Nephron (organoid): Measurements from ENCODE around the gene ALOXE3.

Experiments used
- H3K27ac Mint-ChIP-seq, 3 experiments: 2 replicates each; pipeline ENCODE4 v1.8.0; 2020; ENCODE audit warnings: mixed read lengths in 3 of 3, mild to moderate bottlenecking in 2 of 3, moderate library complexity in 1 of 3
- H3K27me3 Mint-ChIP-seq: 2 replicates; pipeline ENCODE4 v1.8.0; 2021; ENCODE audit warnings: low read depth, mild to moderate bottlenecking, moderate library complexity, mixed read lengths
- H3K36me3 Mint-ChIP-seq: 2 replicates; pipeline ENCODE4 v1.8.0; 2020; ENCODE audit warnings: low read depth, mixed read lengths
- H3K4me1 Mint-ChIP-seq: 2 replicates; pipeline ENCODE4 v1.8.0; 2020; ENCODE audit warnings: mixed read lengths
- H3K4me3 Mint-ChIP-seq, 3 experiments: 2 replicates each; pipeline ENCODE4 v1.8.0; 2020; ENCODE audit warnings: mild to moderate bottlenecking in 3 of 3, mixed read lengths in 3 of 3, moderate library complexity in 2 of 3
- H3K9me3 Mint-ChIP-seq: 2 replicates; pipeline ENCODE4 v1.8.0; 2020; ENCODE audit warnings: mixed read lengths
- CTCF ChIP-seq, 3 experiments: fragments of 200-600 bp; sonication (generic); IDR thresholded peaks; one replicate each; pipeline ENCODE4 v1.5.0; 2021; ENCODE audit warnings: antibody characterized with exemption in 3 of 3; ENCODE audit not compliant: unreplicated experiment in 3 of 3

Gene ALOXE3

DNA sequence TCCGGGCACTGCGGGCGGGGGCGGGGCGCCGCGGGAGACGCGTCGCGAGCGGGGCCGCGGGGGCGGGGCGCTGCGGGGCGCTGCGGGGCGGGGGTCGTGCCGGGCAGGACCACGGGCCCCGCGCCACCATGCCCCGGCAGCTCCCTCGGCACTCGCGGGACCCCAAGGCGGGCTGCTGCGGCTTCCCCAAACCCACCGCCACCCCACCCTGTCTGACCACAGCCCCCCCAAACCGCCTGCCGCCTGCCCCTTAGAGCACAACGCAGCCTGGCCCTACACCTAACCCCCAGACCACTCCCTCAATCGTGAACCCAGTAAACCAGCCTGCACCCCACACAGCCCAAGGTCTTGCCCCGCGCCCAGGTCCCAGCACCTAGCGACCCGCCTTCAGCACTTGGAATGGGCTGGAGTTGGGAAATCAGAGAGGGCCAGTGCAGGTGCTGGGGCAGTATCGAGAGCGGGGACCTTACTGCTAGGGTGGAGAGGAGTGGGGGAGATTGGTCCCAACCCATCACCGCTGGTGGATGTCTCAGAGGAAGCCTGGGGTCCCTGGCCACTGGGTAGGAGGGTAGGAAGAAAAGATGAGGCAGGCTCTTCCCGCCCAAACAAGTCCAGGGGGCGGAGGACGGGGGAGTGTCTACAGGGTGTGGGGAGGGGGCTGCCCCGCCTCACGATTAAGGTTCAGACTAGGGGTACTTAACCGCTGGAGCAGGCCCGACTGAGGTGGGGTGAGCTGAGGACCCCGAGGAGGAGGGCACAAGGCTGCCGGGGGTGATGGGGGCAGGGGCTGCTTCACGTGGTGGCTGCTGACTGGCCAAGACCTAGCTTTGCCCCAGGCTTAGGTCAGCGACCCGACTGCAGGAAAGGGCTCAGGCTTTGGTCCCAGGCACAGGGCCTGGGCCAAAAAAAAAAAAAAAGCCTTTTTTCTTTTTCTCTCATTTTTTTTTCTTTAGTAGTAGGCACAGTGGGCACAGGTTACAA is 45.0 kb upstream of the ALOXE3 start:
- Mint-ChIP-seq H3K27me3 (no peaks in the 10 kb centered on the region), H3K4me1 (peaks cover 47% of the 10 kb centered on the region), H3K27ac (peak overlapping the region; percentile 92 to 99 (median 95)), H3K4me3 (peak overlapping the region; percentile 90 to 97 (median 96)), H3K9me3 (no peaks in the 10 kb centered on the region), H3K36me3 (peaks cover 21% of the 10 kb centered on the region)
- no peak for TF ChIP-seq CTCF (IDR thresholded peaks at IDR 0.05; ENCODE audit: unreplicated experiment in 3 of 3)

DNA sequence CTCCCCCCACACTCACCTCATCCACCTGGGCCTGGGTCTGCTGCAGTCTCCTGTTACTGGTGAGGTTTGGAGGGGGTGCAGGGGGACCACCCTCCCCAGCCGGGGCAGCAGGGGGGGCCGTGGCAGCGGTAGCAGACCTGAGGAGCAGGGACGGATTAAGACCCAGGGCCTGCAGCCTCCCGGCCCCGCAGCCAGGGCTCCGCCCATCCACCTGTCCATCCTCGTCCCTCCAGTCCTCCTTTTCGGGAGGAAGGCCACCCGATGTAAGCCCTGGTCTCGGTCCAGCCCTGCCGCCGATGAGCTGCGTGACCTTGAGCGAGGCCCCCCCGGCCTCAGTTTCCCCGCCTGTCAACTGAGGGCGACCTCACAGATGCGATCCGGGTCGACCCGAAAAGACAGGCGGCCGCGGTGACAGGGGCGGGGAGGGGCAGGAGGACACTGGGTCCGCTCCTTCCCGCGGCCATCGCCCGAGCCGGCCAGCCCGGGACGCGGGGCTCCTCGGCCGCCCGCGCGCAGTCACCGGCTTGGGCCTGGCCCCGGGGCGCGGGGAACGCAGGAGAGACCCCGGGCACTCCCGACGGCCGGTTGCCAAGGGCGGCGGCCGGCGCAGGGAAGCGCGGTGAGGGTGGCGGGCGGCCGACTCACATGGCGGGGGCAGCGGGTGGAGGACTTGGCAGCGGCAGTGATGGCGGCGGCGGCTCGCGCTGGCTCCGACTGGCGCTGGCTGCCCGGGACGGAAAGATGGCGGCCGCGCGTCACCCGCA is 44.1 kb upstream of the ALOXE3 start, which contains the start of gene VAMP2:
TSS of gene VAMP2 (minus strand) at position 716 of the 764 bp plus-strand sequence. CDS start at position 647, 69 bp downstream.
- TF ChIP-seq CTCF (IDR thresholded peaks at IDR 0.05; ENCODE audit: unreplicated experiment in 3 of 3), result no peak
- H3K27me3 Mint-ChIP-seq, result no peaks in the 10 kb centered on the region
- H3K27ac Mint-ChIP-seq, result peak within 1 kb of the TSS; percentile 92 to 99 (median 95)
- no peaks in the 10 kb centered on the region for H3K9me3 Mint-ChIP-seq
- H3K4me1 Mint-ChIP-seq, result peaks cover 47% of the 10 kb centered on the region
- peak within 1 kb of the TSS; percentile 90 to 97 (median 96) for H3K4me3 Mint-ChIP-seq
- peaks cover 21% of the 10 kb centered on the region for H3K36me3 Mint-ChIP-seq

DNA sequence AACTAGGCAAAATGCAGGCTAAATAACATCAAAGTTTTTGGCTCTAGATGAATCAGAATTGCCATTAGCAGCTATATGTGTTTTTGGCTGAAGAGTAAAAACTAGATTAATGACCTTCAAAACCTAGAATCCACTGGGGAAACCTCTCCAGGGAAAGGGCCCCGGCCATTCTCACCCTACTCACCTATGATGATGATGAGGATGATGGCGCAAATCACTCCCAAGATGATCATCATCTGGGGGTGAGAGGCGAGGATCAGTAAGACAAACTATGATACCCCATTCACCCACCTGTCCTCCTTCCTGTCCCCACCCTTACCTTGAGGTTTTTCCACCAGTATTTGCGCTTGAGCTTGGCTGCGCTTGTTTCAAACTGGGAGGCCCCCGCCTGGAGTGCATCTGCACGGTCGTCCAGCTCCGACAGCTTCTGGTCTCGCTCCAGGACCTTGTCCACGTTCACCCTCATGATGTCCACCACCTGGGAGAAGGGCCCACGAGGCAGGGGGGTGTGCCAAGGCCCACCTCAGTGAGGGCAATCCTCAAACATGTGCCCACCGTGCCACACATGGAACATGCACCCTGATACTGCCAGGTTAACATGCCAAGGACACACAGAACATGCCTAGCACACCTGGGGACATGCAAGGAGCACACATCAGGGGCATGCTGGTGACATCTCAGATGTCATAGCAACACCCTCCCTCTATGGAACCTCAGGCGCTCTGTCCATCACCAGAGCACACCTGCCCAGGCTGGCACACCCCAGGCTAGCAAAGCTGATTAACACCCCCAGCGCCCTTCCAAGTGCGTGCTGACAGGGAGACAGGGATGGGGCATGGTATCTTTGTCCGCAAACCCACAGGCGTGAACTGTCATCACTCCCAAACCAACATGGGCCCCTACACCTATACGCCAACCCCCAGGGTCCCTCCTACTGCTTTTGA is 43.2 kb upstream of the ALOXE3 start:
- Mint-ChIP-seq H3K27me3 (no peaks in the 10 kb centered on the region), H3K4me3 (peak overlapping the region; percentile 82 to 87 (median 85)), H3K27ac (peak overlapping the region; percentile 56 to 84 (median 80)), H3K36me3 (peaks cover 21% of the 10 kb centered on the region), H3K9me3 (no peaks in the 10 kb centered on the region), H3K4me1 (peaks cover 47% of the 10 kb centered on the region)
- no peak for TF ChIP-seq CTCF (IDR thresholded peaks at IDR 0.05; ENCODE audit: unreplicated experiment in 3 of 3)

DNA sequence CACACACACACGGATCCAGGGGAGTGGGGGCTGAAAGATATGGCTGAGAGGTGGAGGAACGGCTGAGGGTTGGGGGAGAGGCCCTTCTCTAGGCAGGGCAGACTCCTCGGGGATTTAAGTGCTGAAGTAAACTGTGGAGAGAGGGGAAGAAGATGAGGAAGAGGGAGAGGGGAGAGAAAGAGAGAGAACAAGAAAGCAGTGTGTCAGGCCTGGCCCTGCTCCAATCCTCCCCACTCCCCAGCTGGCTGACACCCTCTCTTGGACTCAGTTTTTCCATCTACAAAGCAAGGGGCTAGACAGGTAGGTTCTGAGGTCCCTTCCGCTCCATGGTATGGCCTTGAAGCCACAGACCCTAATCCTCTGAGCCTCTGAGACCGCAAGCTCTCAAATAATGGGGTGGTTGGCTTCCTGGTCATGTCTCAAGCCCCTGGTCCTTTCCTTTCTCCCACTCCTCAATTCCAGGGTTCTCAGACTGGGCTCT is 42.5 kb upstream of the ALOXE3 start:
- peaks cover 21% of the 10 kb centered on the region for H3K36me3 Mint-ChIP-seq
- no peaks in the 10 kb centered on the region for H3K9me3 Mint-ChIP-seq
- TF ChIP-seq CTCF (IDR thresholded peaks at IDR 0.05; ENCODE audit: unreplicated experiment in 3 of 3), result no peak

DNA sequence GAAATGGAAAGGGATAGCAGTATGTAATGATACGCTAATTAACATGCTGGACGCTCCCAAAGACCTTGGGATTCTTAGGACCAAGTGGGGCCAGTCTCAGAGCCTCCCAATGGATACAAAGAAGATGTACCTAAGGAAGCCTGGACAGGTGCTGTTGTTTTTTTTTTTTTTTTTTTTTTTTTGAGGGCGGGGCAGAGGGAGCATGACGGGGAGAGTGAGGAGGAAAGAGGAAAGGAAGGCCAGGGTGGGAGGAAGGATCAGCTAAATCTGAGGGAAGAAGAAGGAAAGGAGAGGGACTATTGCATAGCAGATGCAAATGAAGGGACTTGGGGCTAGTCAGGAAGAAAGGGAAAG is 41.9 kb upstream of the ALOXE3 start:
- no peaks in the 10 kb centered on the region for H3K9me3 Mint-ChIP-seq
- H3K4me3 Mint-ChIP-seq, result peak overlapping the region; percentile 82 to 87 (median 85)
- peaks cover 47% of the 10 kb centered on the region for H3K4me1 Mint-ChIP-seq
- peak overlapping the region; percentile 71 to 87 (median 84) for H3K27ac Mint-ChIP-seq
- no peak for TF ChIP-seq CTCF (IDR thresholded peaks at IDR 0.05; ENCODE audit: unreplicated experiment in 3 of 3)
- H3K36me3 Mint-ChIP-seq, result peaks cover 21% of the 10 kb centered on the region
- H3K27me3 Mint-ChIP-seq, result no peaks in the 10 kb centered on the region

More for the DNA sequence above, 42.5 kb upstream of the ALOXE3 start:
- H3K4me3 Mint-ChIP-seq, result peak overlapping the region; percentile 82 to 87 (median 85)
- H3K4me1 Mint-ChIP-seq, result peaks cover 47% of the 10 kb centered on the region
- H3K27me3 Mint-ChIP-seq, result no peaks in the 10 kb centered on the region
- H3K27ac Mint-ChIP-seq, result peak overlapping the region; percentile 71 to 87 (median 80)
